ENCODE data around the gene SIGLEC1.

SIGLEC1 gene

GRCh38 chr20:3712279-3712873 is at the start of gene SIGLEC1:
Gene SIGLEC1, minus strand, starts transcription at chr20:3712600. Its CDS starts 5,472 bp downstream, at chr20:3707128.
- DNase-seq, result no peak

GRCh38 chr20:3760655-3761348 is 48.4 kb upstream of the SIGLEC1 start:
- peak; percentile 44 for DNase-seq

- DNase-seq, result no peak
Measured at GRCh38 chr20:3759884-3760283, 47.5 kb upstream of the SIGLEC1 start.

- no peak for DNase-seq
Measured at GRCh38 chr20:3759316-3759823, 47.0 kb upstream of the SIGLEC1 start.

GRCh38 chr20:3758566-3758965 is 46.2 kb upstream of the SIGLEC1 start:
- DNase-seq, result no peak

GRCh38 chr20:3757268-3757667 is 44.9 kb upstream of the SIGLEC1 start:
- no peak for DNase-seq

GRCh38 chr20:3755814-3756480 is 43.5 kb upstream of the SIGLEC1 start:
- DNase-seq, result no peak

GRCh38 chr20:3755269-3755668 is 42.9 kb upstream of the SIGLEC1 start:
- no peak for DNase-seq

- DNase-seq, result no peak
Measured at GRCh38 chr20:3754276-3754630, 41.9 kb upstream of the SIGLEC1 start.

GRCh38 chr20:3753501-3754275 is 41.3 kb upstream of the SIGLEC1 start:
- no peak for DNase-seq

GRCh38 chr20:3753098-3753497 is 40.7 kb upstream of the SIGLEC1 start:
- DNase-seq, result peak; percentile 63

GRCh38 chr20:3752386-3752759 is 40.0 kb upstream of the SIGLEC1 start:
- DNase-seq, result no peak

- DNase-seq, result no peak
Measured at GRCh38 chr20:3751675-3752385, 39.4 kb upstream of the SIGLEC1 start.

- no peak for DNase-seq
Measured at GRCh38 chr20:3751305-3751674, 38.9 kb upstream of the SIGLEC1 start.

GRCh38 chr20:3749689-3750531 is 37.5 kb upstream of the SIGLEC1 start:
- DNase-seq, result no peak

- DNase-seq, result no peak
Measured at GRCh38 chr20:3749087-3749688, 36.8 kb upstream of the SIGLEC1 start.

GRCh38 chr20:3748073-3748472 is 35.7 kb upstream of the SIGLEC1 start:
- no peak for DNase-seq

GRCh38 chr20:3747471-3747870 is 35.1 kb upstream of the SIGLEC1 start:
- DNase-seq, result no peak

GRCh38 chr20:3745686-3746173 is 33.3 kb upstream of the SIGLEC1 start:
- no peak for DNase-seq

- DNase-seq, result no peak
Measured at GRCh38 chr20:3744806-3745685, 32.6 kb upstream of the SIGLEC1 start.

Measured in EL (cell line).